IPS-15b (cell line): ENCODE data around the gene SCAPER.

ENCODE experiments used
- H3K27me3 ChIP-seq: one replicate; pipeline ENCODE4 v1.6.1; 2013; ENCODE audit warnings: low read length; ENCODE audit not compliant: control insufficient read depth, insufficient read depth
- H3K36me3 ChIP-seq: one replicate; pipeline ENCODE4 v1.6.1; 2013; ENCODE audit warnings: low read length; ENCODE audit not compliant: control insufficient read depth, insufficient read depth
- H3K4me1 ChIP-seq: one replicate; pipeline ENCODE4 v1.6.1; 2013; ENCODE audit warnings: mild to moderate bottlenecking, low read length; ENCODE audit not compliant: control insufficient read depth, insufficient read depth
- H3K4me3 ChIP-seq: one replicate; pipeline ENCODE4 v1.5.1; 2013; ENCODE audit warnings: low read depth, low read length
- H3K9ac ChIP-seq: one replicate; pipeline ENCODE4 v1.6.1; 2013; ENCODE audit warnings: low read depth, mild to moderate bottlenecking, low read length
- H3K9me3 ChIP-seq: one replicate; pipeline ENCODE4 v1.6.1; 2013; ENCODE audit warnings: mild to moderate bottlenecking, low read length; ENCODE audit not compliant: control insufficient read depth, insufficient read depth

SCAPER gene

DNA sequence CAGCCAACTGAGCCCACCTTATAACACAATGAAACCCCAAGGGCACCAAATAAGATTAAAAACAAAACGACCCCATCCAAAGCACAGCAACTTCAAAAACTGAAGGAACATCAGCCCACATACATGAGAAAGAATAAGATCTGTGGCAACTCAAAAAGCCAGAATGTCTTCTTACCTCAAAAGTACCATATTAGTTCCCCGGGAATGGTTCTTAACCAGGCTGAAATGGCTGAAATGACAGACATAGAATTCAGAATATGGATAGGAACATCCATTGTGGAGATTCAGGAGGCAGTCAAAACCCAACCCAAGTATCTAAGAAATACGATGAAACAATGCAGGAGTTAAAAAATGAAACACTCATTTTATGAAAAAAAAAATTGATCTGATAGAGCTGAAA lies 222.3 kb downstream of the SCAPER start:
- no peaks in the 10 kb centered on the region for H3K4me1 ChIP-seq
- no peaks in the 10 kb centered on the region for H3K36me3 ChIP-seq
- no peaks in the 10 kb centered on the region for H3K9me3 ChIP-seq
- no peaks in the 10 kb centered on the region for H3K27me3 ChIP-seq
- H3K9ac ChIP-seq = no peak overlapping the region
- no peak overlapping the region for H3K4me3 ChIP-seq

DNA sequence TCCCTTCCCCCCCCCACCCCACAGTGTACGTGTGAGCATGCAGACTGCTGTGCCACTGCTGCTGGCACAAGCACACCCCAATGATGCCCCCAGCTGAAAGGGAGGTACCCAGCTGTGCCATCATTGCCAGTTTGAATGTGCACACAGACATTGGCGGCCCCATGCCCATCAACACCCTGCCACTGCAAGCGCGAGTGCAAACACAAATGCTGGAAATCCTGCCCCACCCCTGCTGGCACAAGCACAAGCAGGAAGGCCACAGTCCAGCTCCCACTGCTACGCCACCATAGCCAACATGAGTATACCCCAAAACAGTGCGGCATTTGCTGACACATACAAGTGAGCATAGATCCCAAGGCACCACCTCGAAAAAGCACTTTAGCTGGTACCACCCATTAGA lies 222.9 kb downstream of the SCAPER start:
- Histone ChIP-seq H3K4me1 (no peaks in the 10 kb centered on the region), H3K9me3 (no peaks in the 10 kb centered on the region), H3K9ac (no peak overlapping the region), H3K4me3 (no peak overlapping the region), H3K27me3 (no peaks in the 10 kb centered on the region), H3K36me3 (no peaks in the 10 kb centered on the region)

DNA sequence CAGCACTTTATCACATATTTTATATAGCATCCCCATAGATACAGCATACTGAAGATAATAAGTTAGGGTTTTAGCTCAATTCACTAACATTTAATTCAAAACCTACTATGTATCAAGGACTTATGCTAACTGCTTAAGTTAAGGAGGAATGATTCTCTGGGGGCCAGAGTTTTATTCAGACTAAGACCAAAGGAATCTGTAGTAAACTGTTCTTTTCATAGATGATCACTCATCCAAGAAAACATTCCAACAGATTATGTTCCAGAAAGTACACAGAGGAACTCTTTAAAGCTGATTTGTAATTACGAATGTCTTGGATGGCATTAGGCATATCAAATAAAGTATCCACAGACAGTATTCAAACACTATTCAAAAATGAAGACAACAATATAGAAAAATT lies 226.4 kb downstream of the SCAPER start:
- Histone ChIP-seq H3K4me3 (no peak overlapping the region), H3K4me1 (no peaks in the 10 kb centered on the region), H3K9me3 (no peaks in the 10 kb centered on the region), H3K9ac (no peak overlapping the region), H3K27me3 (no peaks in the 10 kb centered on the region), H3K36me3 (no peaks in the 10 kb centered on the region)

DNA sequence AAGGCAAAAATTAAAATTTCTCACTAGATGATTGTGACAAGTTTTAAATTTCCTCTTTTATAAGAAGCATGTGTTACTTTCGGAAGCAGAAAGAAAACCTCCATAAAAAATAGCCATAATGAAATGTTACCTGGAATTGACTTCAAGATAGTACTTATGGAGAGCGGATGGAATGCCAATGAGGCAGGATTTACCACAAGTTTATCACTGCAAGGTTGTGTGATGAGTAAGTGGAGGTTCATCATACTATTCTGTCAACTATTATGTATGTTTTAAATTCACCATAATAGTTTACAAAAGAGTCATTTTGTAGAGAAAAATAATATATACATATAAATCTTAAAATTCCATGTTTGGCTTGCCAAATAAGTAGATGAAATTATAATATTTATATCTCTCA lies 230.3 kb downstream of the SCAPER start:
- Histone ChIP-seq H3K9ac (no peak overlapping the region), H3K36me3 (no peaks in the 10 kb centered on the region), H3K27me3 (no peaks in the 10 kb centered on the region), H3K9me3 (no peaks in the 10 kb centered on the region), H3K4me3 (no peak overlapping the region), H3K4me1 (no peaks in the 10 kb centered on the region)

DNA sequence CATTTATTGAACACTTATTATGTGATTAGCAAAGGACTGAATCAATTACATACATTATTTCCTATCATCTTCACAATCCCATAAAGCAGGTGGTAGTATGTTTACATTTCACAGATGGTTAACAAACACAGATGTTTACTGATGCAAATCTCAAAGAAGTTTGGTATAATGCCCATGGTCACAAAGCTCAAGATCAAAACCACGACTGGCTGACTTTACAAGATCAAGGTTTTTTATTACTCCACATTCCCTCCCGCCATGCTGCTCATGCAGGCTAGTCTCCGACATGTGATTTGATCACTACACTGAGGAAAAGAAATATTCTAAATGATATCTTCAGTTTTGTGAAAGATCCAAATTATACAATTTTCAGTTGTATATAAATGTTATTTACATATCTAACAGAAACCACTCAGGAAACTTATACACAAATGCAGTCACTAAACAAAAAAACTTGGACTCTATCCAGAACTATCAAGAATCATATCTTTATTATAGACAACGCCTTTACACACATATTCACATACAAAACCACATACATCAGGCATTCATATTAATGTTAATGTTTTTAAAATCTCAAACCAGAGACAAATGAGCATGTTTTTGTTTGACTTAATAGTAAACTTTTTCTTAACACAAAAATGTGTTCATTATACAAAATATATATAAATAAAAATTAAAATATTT lies 235.5 kb downstream of the SCAPER start:
- Histone ChIP-seq H3K9ac (no peak overlapping the region), H3K4me1 (no peaks in the 10 kb centered on the region), H3K9me3 (no peaks in the 10 kb centered on the region), H3K27me3 (no peaks in the 10 kb centered on the region), H3K36me3 (no peaks in the 10 kb centered on the region), H3K4me3 (no peak overlapping the region)

- no peak overlapping the region for H3K9ac ChIP-seq
- no peaks in the 10 kb centered on the region for H3K27me3 ChIP-seq
- H3K36me3 ChIP-seq = no peaks in the 10 kb centered on the region
- H3K4me3 ChIP-seq = no peak overlapping the region
- H3K4me1 ChIP-seq = no peaks in the 10 kb centered on the region
- no peaks in the 10 kb centered on the region for H3K9me3 ChIP-seq
These were observed 236.2 kb downstream of the SCAPER start for GRCh38 chr15:76668900-76669299.

- Histone ChIP-seq H3K9me3 (no peaks in the 10 kb centered on the region), H3K36me3 (no peaks in the 10 kb centered on the region), H3K27me3 (no peaks in the 10 kb centered on the region), H3K9ac (no peak overlapping the region), H3K4me1 (no peaks in the 10 kb centered on the region), H3K4me3 (no peak overlapping the region)
These were observed 237.0 kb downstream of the SCAPER start for GRCh38 chr15:76667943-76668715.

- H3K36me3 ChIP-seq = no peaks in the 10 kb centered on the region
- H3K4me1 ChIP-seq = no peaks in the 10 kb centered on the region
- H3K4me3 ChIP-seq = no peak overlapping the region
- no peaks in the 10 kb centered on the region for H3K9me3 ChIP-seq
- H3K27me3 ChIP-seq = no peaks in the 10 kb centered on the region
- H3K9ac ChIP-seq = no peak overlapping the region
These were observed 240.2 kb downstream of the SCAPER start for GRCh38 chr15:76664895-76665294.

DNA sequence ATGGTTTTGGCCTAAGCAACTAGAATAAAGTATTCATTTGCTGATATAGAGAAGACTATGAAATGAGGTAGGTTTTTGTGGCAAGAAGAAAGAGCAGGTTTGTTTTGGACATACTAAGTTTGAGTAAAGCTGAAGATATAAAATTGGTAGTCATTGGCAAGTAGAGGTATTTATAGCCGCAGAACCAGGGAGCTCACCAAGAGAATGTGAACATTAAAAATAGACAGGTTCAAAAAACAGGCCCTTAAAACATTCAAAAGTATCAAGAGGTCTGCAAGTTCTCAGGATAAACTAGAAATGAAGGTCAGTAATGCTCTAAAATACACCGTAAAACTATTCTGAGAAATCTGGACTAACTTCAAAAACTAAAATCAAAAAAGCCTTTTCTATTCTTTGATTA lies 240.7 kb downstream of the SCAPER start:
- no peaks in the 10 kb centered on the region for H3K36me3 ChIP-seq
- no peaks in the 10 kb centered on the region for H3K4me1 ChIP-seq
- no peaks in the 10 kb centered on the region for H3K9me3 ChIP-seq
- H3K27me3 ChIP-seq = no peaks in the 10 kb centered on the region
- H3K4me3 ChIP-seq = no peak overlapping the region
- no peak overlapping the region for H3K9ac ChIP-seq

DNA sequence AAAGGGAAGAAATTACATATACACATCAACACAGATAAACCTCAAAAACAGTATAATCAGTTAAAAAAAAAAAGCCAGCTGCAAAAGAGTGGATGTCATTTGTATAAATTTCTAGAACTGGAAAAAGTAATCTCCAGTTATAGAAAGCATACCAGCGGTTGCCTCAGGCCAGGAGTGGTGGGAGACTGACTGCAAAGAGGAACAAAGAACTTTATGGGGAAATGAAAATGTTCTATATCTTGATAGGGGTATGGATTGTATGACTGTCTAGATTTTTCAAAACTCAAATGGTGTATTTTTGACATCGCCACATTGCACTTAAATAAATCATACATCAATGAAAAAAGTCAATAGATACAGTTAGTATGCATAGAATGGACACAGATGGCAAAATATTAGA lies 241.6 kb downstream of the SCAPER start:
- no peak overlapping the region for H3K4me3 ChIP-seq
- no peaks in the 10 kb centered on the region for H3K9me3 ChIP-seq
- no peak overlapping the region for H3K9ac ChIP-seq
- H3K36me3 ChIP-seq = no peaks in the 10 kb centered on the region
- no peaks in the 10 kb centered on the region for H3K4me1 ChIP-seq
- no peaks in the 10 kb centered on the region for H3K27me3 ChIP-seq

- Histone ChIP-seq H3K36me3 (no peaks in the 10 kb centered on the region), H3K4me1 (peaks cover 7% of the 10 kb centered on the region), H3K9me3 (no peaks in the 10 kb centered on the region), H3K4me3 (no peak overlapping the region), H3K27me3 (no peaks in the 10 kb centered on the region), H3K9ac (no peak overlapping the region)
These were observed 256.3 kb downstream of the SCAPER start for GRCh38 chr15:76648732-76649444.

DNA sequence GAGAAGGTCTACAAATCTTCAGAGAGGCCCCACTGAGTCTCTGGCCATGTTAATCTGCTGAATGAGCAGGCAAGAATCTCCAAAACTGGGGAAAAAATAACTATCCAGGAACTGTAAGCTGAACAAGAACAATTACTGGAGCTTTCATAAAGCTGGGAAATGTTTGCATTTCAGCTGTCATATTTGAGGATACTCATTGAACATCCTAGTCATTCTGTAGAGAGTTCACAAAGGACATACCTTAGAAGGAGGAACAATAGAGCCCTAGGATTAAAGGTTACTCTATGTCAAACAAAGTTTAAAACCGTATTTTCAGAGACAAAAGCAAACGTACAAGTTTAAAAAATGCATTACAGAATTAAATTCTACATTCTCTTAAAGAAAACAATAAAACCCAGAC lies 257.5 kb downstream of the SCAPER start:
- peaks cover 7% of the 10 kb centered on the region for H3K4me1 ChIP-seq
- no peaks in the 10 kb centered on the region for H3K9me3 ChIP-seq
- H3K27me3 ChIP-seq = no peaks in the 10 kb centered on the region
- H3K9ac ChIP-seq = no peak overlapping the region
- H3K36me3 ChIP-seq = no peaks in the 10 kb centered on the region
- H3K4me3 ChIP-seq = no peak overlapping the region
